GOT3 (cell line): ENCODE results near the gene ACBD6.

Source experiments
- DNase-seq: peaks from one replicate; lab custom pipeline; 2025; ENCODE audit warnings: mixed read lengths; lab: John Stamatoyannopoulos, UW

The ACBD6 gene

GRCh38 chr1:180255536-180256340 lies 246.6 kb downstream of the ACBD6 start:
- DNase-seq, result no peak

- DNase-seq, result no peak
Observed at GRCh38 chr1:180254854-180255253, 247.5 kb downstream of the ACBD6 start.

- DNase-seq, result no peak
Observed at GRCh38 chr1:180254496-180254819, 247.9 kb downstream of the ACBD6 start.

GRCh38 chr1:180253585-180254495 lies 248.5 kb downstream of the ACBD6 start:
- DNase-seq, result no peak

- no peak for DNase-seq
Observed at GRCh38 chr1:180252638-180253536, 249.5 kb downstream of the ACBD6 start.

- DNase-seq, result no peak
Observed at GRCh38 chr1:180251526-180252305, 250.7 kb downstream of the ACBD6 start.

- DNase-seq, result no peak
Observed at GRCh38 chr1:180250883-180251509, 251.4 kb downstream of the ACBD6 start.

GRCh38 chr1:180250499-180250770 lies 251.9 kb downstream of the ACBD6 start:
- DNase-seq, result no peak

GRCh38 chr1:180249725-180250498 lies 252.5 kb downstream of the ACBD6 start:
- DNase-seq, result no peak

- DNase-seq, result no peak
Observed at GRCh38 chr1:180248731-180249681, 253.4 kb downstream of the ACBD6 start.

GRCh38 chr1:180248176-180248575 lies 254.2 kb downstream of the ACBD6 start:
- no peak for DNase-seq

- no peak for DNase-seq
Observed at GRCh38 chr1:180247580-180247979, 254.8 kb downstream of the ACBD6 start.

- no peak for DNase-seq
Observed at GRCh38 chr1:180247061-180247460, 255.3 kb downstream of the ACBD6 start.

- no peak for DNase-seq
Observed at GRCh38 chr1:180246579-180246978, 255.8 kb downstream of the ACBD6 start.

- DNase-seq, result no peak
Observed at GRCh38 chr1:180244840-180245239, 257.5 kb downstream of the ACBD6 start.

GRCh38 chr1:180243517-180244221 lies 258.7 kb downstream of the ACBD6 start:
- no peak for DNase-seq

GRCh38 chr1:180241716-180242544 lies 260.4 kb downstream of the ACBD6 start:
- DNase-seq, result no peak
